GM23338 (cell line): ENCODE results near the gene LRP11.

Experiments
- CTCF ChIP-seq, 2 experiments: fragments of 200-600 bp in 1 of 2; sonication (generic) in 1 of 2; conservative IDR thresholded peaks; 2 replicates each; pipeline versions ENCODE4 v1.5.1 to v1.6.1; 2016 to 2017; ENCODE audit warnings: antibody characterized with exemption in 2 of 2, low read depth in 2 of 2, mild to moderate bottlenecking in 2 of 2, moderate library complexity in 1 of 2
- EZH2 ChIP-seq: fragments of 200-600 bp; sonication (generic); IDR thresholded peaks from one replicate; pipeline ENCODE4 v1.8.0; 2017; ENCODE audit warnings: antibody characterized with exemption, mild to moderate bottlenecking, low read depth; ENCODE audit not compliant: unreplicated experiment

GRCh38 chr6:149846321-149846720 lies 17.8 kb downstream of the LRP11 start:
- TF ChIP-seq EZH2 = no peak
- TF ChIP-seq CTCF (conservative IDR thresholded peaks at IDR 0.05; ENCODE audit: low read depth in 2 of 2) = no peak
